ENCODE measurements around the gene ZNF850.

The ZNF850 gene

GRCh38 chr19:36686365-36687213, 86.0 kb downstream of the ZNF850 start:
- no peaks in the 10 kb centered on the region for H3K27me3 ChIP-seq (ENCODE audit: control insufficient read depth, insufficient read depth, low read length)
- peaks cover 5% of the 10 kb centered on the region for H3K9me3 ChIP-seq (ENCODE audit: control insufficient read depth, low read depth, low read length)
- peaks cover 3% of the 10 kb centered on the region for H3K4me1 ChIP-seq (ENCODE audit: control insufficient read depth, low read depth, low read length)
- peak overlapping the region; percentile 80 for H3K9ac ChIP-seq (ENCODE audit: low read length)
- no peak overlapping the region for H3K27ac ChIP-seq (ENCODE audit: low read length)
- peak overlapping the region; percentile 96 for H3K4me3 ChIP-seq (ENCODE audit: low read length)
- H3K36me3 ChIP-seq (ENCODE audit: control insufficient read depth, low read depth, low read length) = peaks cover 21% of the 10 kb centered on the region

- H3K9me3 ChIP-seq (ENCODE audit: control insufficient read depth, low read depth, low read length) = peaks cover 2% of the 10 kb centered on the region
- no peak overlapping the region for H3K4me3 ChIP-seq (ENCODE audit: low read length)
- H3K4me1 ChIP-seq (ENCODE audit: control insufficient read depth, low read depth, low read length) = peaks cover 3% of the 10 kb centered on the region
- H3K27ac ChIP-seq (ENCODE audit: low read length) = no peak overlapping the region
- no peak overlapping the region for H3K9ac ChIP-seq (ENCODE audit: low read length)
- H3K36me3 ChIP-seq (ENCODE audit: control insufficient read depth, low read depth, low read length) = peaks cover 15% of the 10 kb centered on the region
- H3K27me3 ChIP-seq (ENCODE audit: control insufficient read depth, insufficient read depth, low read length) = no peaks in the 10 kb centered on the region
These were observed 86.8 kb downstream of the ZNF850 start for GRCh38 chr19:36685835-36686234.

- Histone ChIP-seq H3K4me3 (ENCODE audit: low read length) (no peak overlapping the region), H3K36me3 (ENCODE audit: control insufficient read depth, low read depth, low read length) (peaks cover 4% of the 10 kb centered on the region), H3K4me1 (ENCODE audit: control insufficient read depth, low read depth, low read length) (no peaks in the 10 kb centered on the region), H3K9ac (ENCODE audit: low read length) (no peak overlapping the region), H3K27ac (ENCODE audit: low read length) (no peak overlapping the region), H3K9me3 (ENCODE audit: control insufficient read depth, low read depth, low read length) (no peaks in the 10 kb centered on the region), H3K27me3 (ENCODE audit: control insufficient read depth, insufficient read depth, low read length) (no peaks in the 10 kb centered on the region)
These were observed 93.2 kb downstream of the ZNF850 start for GRCh38 chr19:36679455-36679854.

GRCh38 chr19:36674201-36674600, 98.4 kb downstream of the ZNF850 start:
- Histone ChIP-seq H3K9me3 (ENCODE audit: control insufficient read depth, low read depth, low read length) (no peaks in the 10 kb centered on the region), H3K36me3 (ENCODE audit: control insufficient read depth, low read depth, low read length) (peaks cover 1% of the 10 kb centered on the region), H3K9ac (ENCODE audit: low read length) (no peak overlapping the region), H3K4me1 (ENCODE audit: control insufficient read depth, low read depth, low read length) (no peaks in the 10 kb centered on the region), H3K4me3 (ENCODE audit: low read length) (no peak overlapping the region), H3K27me3 (ENCODE audit: control insufficient read depth, insufficient read depth, low read length) (no peaks in the 10 kb centered on the region), H3K27ac (ENCODE audit: low read length) (no peak overlapping the region)

- no peaks in the 10 kb centered on the region for H3K4me1 ChIP-seq (ENCODE audit: control insufficient read depth, low read depth, low read length)
- no peak overlapping the region for H3K4me3 ChIP-seq (ENCODE audit: low read length)
- H3K9ac ChIP-seq (ENCODE audit: low read length) = no peak overlapping the region
- no peaks in the 10 kb centered on the region for H3K27me3 ChIP-seq (ENCODE audit: control insufficient read depth, insufficient read depth, low read length)
- no peak overlapping the region for H3K27ac ChIP-seq (ENCODE audit: low read length)
- no peaks in the 10 kb centered on the region for H3K9me3 ChIP-seq (ENCODE audit: control insufficient read depth, low read depth, low read length)
- H3K36me3 ChIP-seq (ENCODE audit: control insufficient read depth, low read depth, low read length) = no peaks in the 10 kb centered on the region
These were observed 100.2 kb downstream of the ZNF850 start for GRCh38 chr19:36672368-36672767.

- Histone ChIP-seq H3K36me3 (ENCODE audit: control insufficient read depth, low read depth, low read length) (peaks cover 4% of the 10 kb centered on the region), H3K9me3 (ENCODE audit: control insufficient read depth, low read depth, low read length) (no peaks in the 10 kb centered on the region), H3K4me3 (ENCODE audit: low read length) (no peak overlapping the region), H3K4me1 (ENCODE audit: control insufficient read depth, low read depth, low read length) (peaks cover 4% of the 10 kb centered on the region), H3K27me3 (ENCODE audit: control insufficient read depth, insufficient read depth, low read length) (no peaks in the 10 kb centered on the region), H3K9ac (ENCODE audit: low read length) (no peak overlapping the region), H3K27ac (ENCODE audit: low read length) (no peak overlapping the region)
These were observed 104.0 kb downstream of the ZNF850 start for GRCh38 chr19:36668646-36669045.

GRCh38 chr19:36665832-36666231, 106.8 kb downstream of the ZNF850 start:
- Histone ChIP-seq H3K9me3 (ENCODE audit: control insufficient read depth, low read depth, low read length) (no peaks in the 10 kb centered on the region), H3K27ac (ENCODE audit: low read length) (no peak overlapping the region), H3K9ac (ENCODE audit: low read length) (peak overlapping the region; percentile 81)

More at GRCh38 chr19:36665832-36666231, 106.8 kb downstream of the ZNF850 start:
- Histone ChIP-seq H3K36me3 (ENCODE audit: control insufficient read depth, low read depth, low read length) (peaks cover 5% of the 10 kb centered on the region), H3K4me1 (ENCODE audit: control insufficient read depth, low read depth, low read length) (peaks cover 4% of the 10 kb centered on the region), H3K27me3 (ENCODE audit: control insufficient read depth, insufficient read depth, low read length) (no peaks in the 10 kb centered on the region), H3K4me3 (ENCODE audit: low read length) (peak overlapping the region; percentile 96)
